ENCODE results near the gene TSPAN18.

The TSPAN18 gene

DNA sequence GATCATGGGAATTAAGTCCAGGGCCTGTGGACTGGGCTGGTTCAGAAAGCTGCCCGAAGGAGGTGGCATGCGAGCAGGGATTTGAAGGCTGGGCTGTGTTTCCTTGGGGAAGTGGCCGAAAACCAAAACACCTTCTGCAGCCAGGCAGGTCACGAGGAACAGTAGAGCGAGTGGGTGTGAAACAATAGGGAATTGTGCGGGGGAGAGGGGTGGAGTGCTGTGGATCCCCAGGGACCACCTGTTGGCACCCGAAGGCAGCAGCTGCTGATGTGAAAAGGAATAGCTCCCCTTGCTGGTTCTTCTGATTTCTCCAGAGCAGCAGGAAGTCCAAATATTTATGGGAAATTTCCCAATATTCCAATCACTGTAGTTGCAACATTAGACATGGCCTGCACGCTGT lies 199.3 kb downstream of the TSPAN18 start:
- TF ChIP-seq, protein P1, sequence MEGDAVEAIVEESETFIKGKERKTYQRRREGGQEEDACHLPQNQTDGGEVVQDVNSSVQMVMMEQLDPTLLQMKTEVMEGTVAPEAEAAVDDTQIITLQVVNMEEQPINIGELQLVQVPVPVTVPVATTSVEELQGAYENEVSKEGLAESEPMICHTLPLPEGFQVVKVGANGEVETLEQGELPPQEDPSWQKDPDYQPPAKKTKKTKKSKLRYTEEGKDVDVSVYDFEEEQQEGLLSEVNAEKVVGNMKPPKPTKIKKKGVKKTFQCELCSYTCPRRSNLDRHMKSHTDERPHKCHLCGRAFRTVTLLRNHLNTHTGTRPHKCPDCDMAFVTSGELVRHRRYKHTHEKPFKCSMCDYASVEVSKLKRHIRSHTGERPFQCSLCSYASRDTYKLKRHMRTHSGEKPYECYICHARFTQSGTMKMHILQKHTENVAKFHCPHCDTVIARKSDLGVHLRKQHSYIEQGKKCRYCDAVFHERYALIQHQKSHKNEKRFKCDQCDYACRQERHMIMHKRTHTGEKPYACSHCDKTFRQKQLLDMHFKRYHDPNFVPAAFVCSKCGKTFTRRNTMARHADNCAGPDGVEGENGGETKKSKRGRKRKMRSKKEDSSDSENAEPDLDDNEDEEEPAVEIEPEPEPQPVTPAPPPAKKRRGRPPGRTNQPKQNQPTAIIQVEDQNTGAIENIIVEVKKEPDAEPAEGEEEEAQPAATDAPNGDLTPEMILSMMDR (IDR thresholded peaks at IDR 0.05; ENCODE audit: low read depth, low read length): no peak
- H3K4me3 ChIP-seq (ENCODE audit: low read depth, low read length): no peak overlapping the region
- in situ Hi-C loops (cut with HindIII; ENCODE audit: low sequenced_read_pairs): no loop called here
- DNase-seq (ENCODE audit: low read depth, low spot score): no peak

DNA sequence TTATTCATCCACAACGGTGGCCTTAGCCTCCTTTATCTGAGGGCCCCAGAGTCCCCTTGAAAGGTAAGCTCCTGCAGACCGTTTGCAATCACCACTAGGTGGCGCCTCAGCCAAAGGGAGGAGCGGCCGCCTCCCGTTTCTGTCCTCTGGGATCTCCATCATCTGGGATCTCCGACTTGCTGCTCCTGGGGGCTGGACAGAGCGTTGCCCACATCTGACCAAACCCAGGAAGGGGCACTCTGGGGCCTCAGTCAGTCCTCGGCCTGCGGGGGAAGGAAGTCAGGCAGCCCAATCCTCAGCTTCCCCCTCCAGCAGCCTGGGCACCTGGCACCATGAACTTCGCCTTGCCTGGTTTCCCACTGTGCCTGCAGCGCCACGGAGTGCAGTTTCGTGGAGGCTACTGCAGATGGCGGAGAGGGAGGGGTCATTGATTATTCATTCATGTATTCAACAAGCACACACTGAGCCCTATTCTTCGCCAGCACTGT lies 200.5 kb downstream of the TSPAN18 start:
- no peak overlapping the region for H3K4me3 ChIP-seq (ENCODE audit: low read depth, low read length)
- in situ Hi-C loops (cut with HindIII; ENCODE audit: low sequenced_read_pairs): no loop called here
- TF ChIP-seq, protein P1 (IDR thresholded peaks at IDR 0.05; ENCODE audit: low read depth, low read length): peak; percentile 91
- DNase-seq (ENCODE audit: low read depth, low spot score): peak; percentile 58

DNA sequence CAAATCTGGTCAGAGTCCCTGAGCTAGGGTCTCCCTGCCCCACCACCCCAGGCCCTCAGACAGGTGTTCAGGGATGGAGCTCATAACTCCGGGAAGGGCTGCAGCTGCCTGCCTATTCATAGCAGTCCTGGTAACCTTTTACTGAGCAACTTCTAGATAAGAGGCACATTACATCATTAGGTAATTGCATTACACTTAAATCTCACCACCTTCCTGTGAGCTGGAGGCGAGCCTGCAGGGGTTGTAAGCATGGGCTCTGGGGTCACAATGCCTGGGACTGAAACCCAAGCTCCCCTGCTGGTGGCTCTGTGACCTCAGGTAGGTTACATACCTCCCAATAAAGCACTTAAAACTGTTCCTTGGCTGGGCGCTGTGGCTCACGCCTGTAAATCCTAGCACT lies 201.4 kb downstream of the TSPAN18 start:
- in situ Hi-C loops (cut with HindIII; ENCODE audit: low sequenced_read_pairs): no loop called here
- no peak overlapping the region for H3K4me3 ChIP-seq (ENCODE audit: low read depth, low read length)
- TF ChIP-seq, protein P1 (IDR thresholded peaks at IDR 0.05; ENCODE audit: low read depth, low read length): no peak
- DNase-seq (ENCODE audit: low read depth, low spot score): no peak

DNA sequence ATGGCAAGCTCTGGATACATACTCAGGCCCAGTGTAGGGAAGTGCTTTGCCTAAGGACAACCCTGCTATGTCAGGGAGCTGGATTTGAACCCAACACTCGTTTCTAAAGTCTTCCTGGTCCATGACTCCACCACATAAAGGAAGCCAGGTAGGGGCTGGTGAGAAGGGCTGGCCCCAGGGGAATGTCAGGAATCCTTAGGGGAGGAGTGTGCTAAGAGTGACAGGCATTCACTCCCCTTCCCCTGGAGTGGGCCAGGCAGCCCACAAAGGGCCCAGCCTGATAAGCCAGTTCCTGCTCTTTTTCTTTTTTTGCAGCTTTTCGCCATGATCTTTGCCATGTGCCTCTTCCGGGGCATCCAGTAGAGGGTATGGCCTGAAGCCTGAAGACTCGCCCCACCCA lies 202.1 kb downstream of the TSPAN18 start:
- H3K4me3 ChIP-seq (ENCODE audit: low read depth, low read length): no peak overlapping the region
- TF ChIP-seq, protein P1 (IDR thresholded peaks at IDR 0.05; ENCODE audit: low read depth, low read length): no peak
- in situ Hi-C loops (cut with HindIII; ENCODE audit: low sequenced_read_pairs): no loop called here
- DNase-seq (ENCODE audit: low read depth, low spot score): no peak

DNA sequence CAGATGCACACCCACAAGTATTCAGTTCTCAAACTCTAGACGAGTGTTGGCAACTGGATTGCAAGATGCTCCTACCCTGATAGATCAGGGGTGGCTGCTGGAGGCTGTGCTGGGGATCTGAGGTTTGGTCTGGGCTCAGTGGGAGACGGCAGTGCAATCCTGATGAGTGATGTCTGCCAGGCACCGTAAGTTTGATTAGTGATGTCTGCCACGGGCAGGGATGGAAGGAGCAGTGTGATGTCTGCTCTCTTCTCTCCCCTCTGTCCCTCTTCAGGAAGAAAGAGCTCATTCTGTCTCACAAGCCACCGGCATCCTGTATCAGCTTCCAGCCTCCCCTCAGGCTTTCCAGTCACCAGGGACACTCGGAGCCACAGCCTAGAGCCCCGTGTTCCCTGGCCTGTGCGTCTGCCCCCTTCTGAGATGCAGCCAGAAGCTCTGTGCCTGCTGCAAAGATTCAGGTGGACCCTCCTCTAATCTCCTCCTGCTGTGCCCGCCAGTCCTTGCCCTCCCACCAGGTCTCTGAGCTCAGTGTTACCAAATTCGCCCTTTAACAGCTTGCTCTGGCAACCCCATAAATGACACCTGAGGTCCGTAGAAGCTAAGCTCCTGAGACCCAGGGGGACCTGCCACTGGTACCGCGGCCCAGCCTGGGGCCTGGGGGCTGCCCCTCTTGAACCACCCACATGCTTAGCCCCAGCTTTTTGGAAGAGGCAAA lies 204.0 kb downstream of the TSPAN18 start:
- DNase-seq (ENCODE audit: low read depth, low spot score): no peak
- in situ Hi-C loops (cut with HindIII; ENCODE audit: low sequenced_read_pairs): no loop called here

DNA sequence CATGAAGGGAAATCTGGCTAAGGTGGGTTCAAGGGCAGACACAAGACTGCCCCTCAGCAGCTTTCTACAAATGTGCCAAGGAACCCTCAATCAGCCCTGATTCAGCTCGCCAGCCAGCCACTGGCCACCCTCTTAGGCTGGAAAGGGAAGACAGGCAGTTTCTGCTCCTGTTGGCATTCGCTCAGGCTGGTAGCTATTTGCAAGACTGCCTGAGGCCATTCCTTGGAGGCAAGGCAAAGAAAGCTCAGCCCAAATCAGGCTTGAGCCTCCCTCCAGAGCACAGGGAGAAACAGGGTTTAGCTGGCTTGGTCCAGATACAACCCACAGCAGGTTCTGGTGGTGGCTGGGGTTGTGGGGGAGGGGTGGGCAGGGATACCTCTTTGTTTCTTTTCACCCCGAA lies 204.7 kb downstream of the TSPAN18 start:
- in situ Hi-C loops (cut with HindIII; ENCODE audit: low sequenced_read_pairs): no loop called here
- DNase-seq (ENCODE audit: low read depth, low spot score): no peak
- TF ChIP-seq, protein P1 (IDR thresholded peaks at IDR 0.05; ENCODE audit: low read depth, low read length): no peak
- H3K4me3 ChIP-seq (ENCODE audit: low read depth, low read length): no peak overlapping the region

More for the DNA sequence above, 204.0 kb downstream of the TSPAN18 start:
- TF ChIP-seq, protein P1 (IDR thresholded peaks at IDR 0.05; ENCODE audit: low read depth, low read length): no peak
- H3K4me3 ChIP-seq (ENCODE audit: low read depth, low read length): no peak overlapping the region
